ENCODE measurements around the gene CTNND2. TPM values are rescaled to one million over a fixed set of nuclear protein-coding genes. Genes with fewer than 3 reads are reported as not detected.

CTNND2 gene
- total and polyA plus RNA-seq, 4 donors, result 0.30 to 2.2 (median 0.71) TPM

GRCh38 chr5:11780641-11781345 lies 123.5 kb downstream of the CTNND2 start:
- Histone ChIP-seq H3K9ac (ENCODE audit: insufficient read depth in 1 of 2, low read length in 2 of 2) (no peak overlapping the region), H3K4me1 (ENCODE audit: control insufficient read depth in 5 of 5, insufficient read depth in 5 of 5, low read length in 5 of 5) (no peaks in the 10 kb centered on the region), H3K27me3 (ENCODE audit: control insufficient read depth in 3 of 3, insufficient read depth in 3 of 3, low read length in 2 of 3) (no peaks in the 10 kb centered on the region), H3K36me3 (ENCODE audit: control insufficient read depth in 4 of 4, insufficient read depth in 4 of 4, low read length in 4 of 4) (no peaks in the 10 kb centered on the region), H3K9me3 (ENCODE audit: control insufficient read depth in 4 of 4, insufficient read depth in 3 of 4, low read length in 3 of 4) (peaks cover 0 to 4% (median 0%) of the 10 kb centered on the region in 4 donors), H3K4me3 (no peak overlapping the region), H3K27ac (ENCODE audit: low read depth in 1 of 2, low read length in 1 of 2) (no peak overlapping the region)
- 82 to 86% methylated on average over 4 of the region's 4 CpGs for WGBS, 2 donors
- ATAC-seq (ENCODE audit: insufficient read depth, low FRiP score) (no peak), DNase-seq (no peak)
- TF ChIP-seq, protein P1, sequence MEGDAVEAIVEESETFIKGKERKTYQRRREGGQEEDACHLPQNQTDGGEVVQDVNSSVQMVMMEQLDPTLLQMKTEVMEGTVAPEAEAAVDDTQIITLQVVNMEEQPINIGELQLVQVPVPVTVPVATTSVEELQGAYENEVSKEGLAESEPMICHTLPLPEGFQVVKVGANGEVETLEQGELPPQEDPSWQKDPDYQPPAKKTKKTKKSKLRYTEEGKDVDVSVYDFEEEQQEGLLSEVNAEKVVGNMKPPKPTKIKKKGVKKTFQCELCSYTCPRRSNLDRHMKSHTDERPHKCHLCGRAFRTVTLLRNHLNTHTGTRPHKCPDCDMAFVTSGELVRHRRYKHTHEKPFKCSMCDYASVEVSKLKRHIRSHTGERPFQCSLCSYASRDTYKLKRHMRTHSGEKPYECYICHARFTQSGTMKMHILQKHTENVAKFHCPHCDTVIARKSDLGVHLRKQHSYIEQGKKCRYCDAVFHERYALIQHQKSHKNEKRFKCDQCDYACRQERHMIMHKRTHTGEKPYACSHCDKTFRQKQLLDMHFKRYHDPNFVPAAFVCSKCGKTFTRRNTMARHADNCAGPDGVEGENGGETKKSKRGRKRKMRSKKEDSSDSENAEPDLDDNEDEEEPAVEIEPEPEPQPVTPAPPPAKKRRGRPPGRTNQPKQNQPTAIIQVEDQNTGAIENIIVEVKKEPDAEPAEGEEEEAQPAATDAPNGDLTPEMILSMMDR (IDR thresholded peaks at IDR 0.05; ENCODE audit: control extremely low read depth, extremely low read depth), result no peak

- no peaks in the 10 kb centered on the region for H3K4me1 ChIP-seq (ENCODE audit: control insufficient read depth in 5 of 5, insufficient read depth in 5 of 5, low read length in 5 of 5)
- DNase-seq, result no peak
- H3K36me3 ChIP-seq (ENCODE audit: control insufficient read depth in 4 of 4, insufficient read depth in 4 of 4, low read length in 4 of 4), result no peaks in the 10 kb centered on the region
- H3K27ac ChIP-seq (ENCODE audit: low read depth in 1 of 2, low read length in 1 of 2), result no peak overlapping the region
- ATAC-seq (ENCODE audit: insufficient read depth, low FRiP score), result no peak
- no peak overlapping the region for H3K4me3 ChIP-seq
- TF ChIP-seq, protein P1 (IDR thresholded peaks at IDR 0.05; ENCODE audit: control extremely low read depth, extremely low read depth), result no peak
- H3K9ac ChIP-seq (ENCODE audit: insufficient read depth in 1 of 2, low read length in 2 of 2), result no peak overlapping the region
- WGBS, 2 donors, result 51 to 63% methylated on average over 2 of the region's 2 CpGs
- no peaks in the 10 kb centered on the region for H3K9me3 ChIP-seq (ENCODE audit: control insufficient read depth in 4 of 4, insufficient read depth in 3 of 4, low read length in 3 of 4)
- H3K27me3 ChIP-seq (ENCODE audit: control insufficient read depth in 3 of 3, insufficient read depth in 3 of 3, low read length in 2 of 3), result no peaks in the 10 kb centered on the region
These were observed 127.2 kb downstream of the CTNND2 start for GRCh38 chr5:11777096-11777495.

DNA sequence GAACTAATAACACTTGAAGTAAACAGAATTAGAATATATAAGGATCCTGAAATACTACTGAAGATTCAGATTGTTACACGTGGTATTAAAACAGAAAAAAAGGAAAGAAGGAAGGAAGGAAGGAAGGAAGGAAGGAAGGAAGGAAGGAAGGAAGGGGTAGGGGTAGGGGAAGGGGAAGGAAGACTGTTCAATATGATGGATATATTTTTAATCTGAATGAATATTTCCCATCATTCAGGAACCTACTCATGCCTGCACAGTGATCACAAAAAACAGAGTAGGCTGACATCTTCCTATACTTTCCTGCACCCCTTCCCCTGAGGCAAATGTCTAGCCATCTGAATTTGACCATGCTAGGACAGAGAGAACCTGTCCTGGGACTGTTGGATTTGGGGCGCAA lies 133.9 kb downstream of the CTNND2 start:
- TF ChIP-seq, protein P1 (IDR thresholded peaks at IDR 0.05; ENCODE audit: control extremely low read depth, extremely low read depth), result no peak
- Histone ChIP-seq H3K36me3 (ENCODE audit: control insufficient read depth in 4 of 4, insufficient read depth in 4 of 4, low read length in 4 of 4) (no peaks in the 10 kb centered on the region), H3K9ac (ENCODE audit: insufficient read depth in 1 of 2, low read length in 2 of 2) (no peak overlapping the region), H3K9me3 (ENCODE audit: control insufficient read depth in 4 of 4, insufficient read depth in 3 of 4, low read length in 3 of 4) (no peaks in the 10 kb centered on the region), H3K27ac (ENCODE audit: low read depth in 1 of 2, low read length in 1 of 2) (no peak overlapping the region), H3K27me3 (ENCODE audit: control insufficient read depth in 3 of 3, insufficient read depth in 3 of 3, low read length in 2 of 3) (no peaks in the 10 kb centered on the region), H3K4me3 (no peak overlapping the region), H3K4me1 (ENCODE audit: control insufficient read depth in 5 of 5, insufficient read depth in 5 of 5, low read length in 5 of 5) (no peaks in the 10 kb centered on the region)
- no peak for DNase-seq
- ATAC-seq (ENCODE audit: insufficient read depth, low FRiP score), result no peak
- WGBS, 2 donors, result 59 to 64% methylated on average over 2 of the region's 2 CpGs
